Ishikawa (cell line): ENCODE measurements around the gene LYRM1.

Experiments used
- TAF1 ChIP-seq: IDR thresholded peaks from 2 replicates; pipeline ENCODE4 v1.6.1; 2012; ENCODE audit warnings: low read depth, mild to moderate bottlenecking
- TCF12 ChIP-seq: IDR thresholded peaks from 2 replicates; pipeline ENCODE4 v1.6.1; 2012; ENCODE audit warnings: low read depth
- YY1 ChIP-seq: IDR thresholded peaks from 2 replicates; pipeline ENCODE4 v1.6.1; 2012; ENCODE audit warnings: low read depth

GRCh38 chr16:20910781-20911321, 10.3 kb downstream of the LYRM1 start:
- TF ChIP-seq TCF12: no peak
- no peak for TF ChIP-seq YY1
- no peak for TF ChIP-seq TAF1
